HepG2 (cell line): ENCODE data around the gene TNFSF12. TPM values are rescaled to one million over a fixed set of nuclear protein-coding genes. Genes with fewer than 3 reads are reported as not detected.

Source experiments
- ATAC-seq: fragments of 200-7000 bp; cut with Tn5 transposase; 3 replicates; pipeline ENCODE4 v1.9.1; 2020; ENCODE audit warnings: mild to moderate bottlenecking, moderate library complexity
- BruUV-seq: library from RNA; stranded (reverse); fragments of 400-500 nt; replicated peaks from 2 replicates; lab custom pipeline; 2021; lab: Mats Ljungman, UMichigan
- CTCF ChIA-PET: fragments of 300-600 bp; formaldehyde crosslinking; extraction: SDS; loops from one replicate; lab custom pipeline; 2021; ENCODE audit warnings: low total read pairs, inconsistent platforms, low intra/inter-chr PET ratio; lab: Yijun Ruan, JAX
- POLR2A ChIA-PET: fragments of 350-600 bp; sonication (Branson Sonifier 250); formaldehyde crosslinking; loops from one replicate; lab custom pipeline; 2020; ENCODE audit warnings: antibody characterized with exemption, inconsistent platforms; lab: Yijun Ruan, JAX
- DNase-seq: peaks from one replicate; pipeline ENCODE4 v3.0.0-alpha.2; 2015; ENCODE audit warnings: low spot score
- FAIRE-seq: peaks from 3 replicates; lab custom pipeline; 2011; peaks lifted over from hg19 to GRCh38; lab: Jason Lieb, UNC
- H2AFZ ChIP-seq: one replicate; pipeline ENCODE4 v1.6.1; 2011; ENCODE audit warnings: low read length, inconsistent platforms
- H3K27ac ChIP-seq: fragments of 300-600 bp; 3 replicates; pipeline ENCODE4 v1.8.0; 2011; ENCODE audit warnings: mixed run types, mild to moderate bottlenecking, mixed read lengths, low read length, inconsistent platforms; ENCODE audit not compliant: insufficient read depth; ENCODE audit errors: extremely low read length
- H3K27me3 ChIP-seq, 2 experiments: fragments of 200-600 bp in 1 of 2; 2 replicates in 1 of 2; 3 replicates in 1 of 2; pipeline versions ENCODE4 v1.6.0 to v1.8.0; 2011; ENCODE audit warnings: low read length in 2 of 2, mild to moderate bottlenecking in 2 of 2, moderate library complexity in 2 of 2, inconsistent platforms in 1 of 2; ENCODE audit not compliant: insufficient read depth in 2 of 2, control insufficient read depth in 1 of 2
- H3K36me3 ChIP-seq, 2 experiments: fragments of 200-600 bp in 1 of 2; replicated peaks in 1 of 2; 2 replicates in 1 of 2; 3 replicates in 1 of 2; pipeline versions ENCODE4 v1.5.1 to v1.8.0; 2011; ENCODE audit warnings: low read length in 2 of 2, inconsistent platforms in 1 of 2; ENCODE audit not compliant: insufficient read depth in 2 of 2, control insufficient read depth in 1 of 2
- H3K4me1 ChIP-seq: 2 replicates; pipeline ENCODE4 v1.5.1; 2012; ENCODE audit warnings: low read length, inconsistent platforms; ENCODE audit not compliant: insufficient read depth
- H3K4me2 ChIP-seq: 2 replicates; pipeline ENCODE4 v1.6.0; 2011; ENCODE audit warnings: low read depth, low read length, inconsistent platforms
- H3K4me3 ChIP-seq, 3 experiments: fragments of 200-600 bp in 1 of 3; sonication (generic), shearing (Covaris generic) in 1 of 3; replicated peaks in 1 of 3; 2 replicates each; pipeline ENCODE4 v1.5.1; 2011 to 2016; ENCODE audit warnings: low read length in 3 of 3, inconsistent platforms in 2 of 3, low read depth in 2 of 3, mild to moderate bottlenecking in 2 of 3, control low read depth in 1 of 3, mixed read lengths in 1 of 3; ENCODE audit not compliant: insufficient read depth in 1 of 3
- H3K79me2 ChIP-seq: one replicate; pipeline ENCODE4 v1.6.1; 2011; ENCODE audit warnings: low read length, inconsistent platforms; ENCODE audit not compliant: insufficient read depth
- H3K9ac ChIP-seq: 2 replicates; pipeline ENCODE4 v1.6.0; 2011; ENCODE audit warnings: mild to moderate bottlenecking, low read depth, low read length, inconsistent platforms; ENCODE audit not compliant: insufficient read depth
- H3K9me3 ChIP-seq: 2 replicates; pipeline ENCODE4 v1.5.1; 2012; ENCODE audit warnings: mild to moderate bottlenecking, low read length
- H4K20me1 ChIP-seq: 2 replicates; pipeline ENCODE4 v1.6.0; 2011; ENCODE audit warnings: inconsistent platforms, mild to moderate bottlenecking, low read length, moderate library complexity; ENCODE audit not compliant: insufficient read depth
- CREB3 ChIP-seq: sonication (generic); formaldehyde crosslinking; IDR thresholded peaks from 2 replicates; pipeline ENCODE4 v1.5.0; 2020; ENCODE audit warnings: missing genetic modification reagents
- CSRNP1 ChIP-seq: sonication (generic); formaldehyde crosslinking; IDR thresholded peaks from 2 replicates; pipeline ENCODE4 v1.8.1; 2023; ENCODE audit warnings: mild to moderate bottlenecking, missing genetic modification reagents
- ERF ChIP-seq: IDR thresholded peaks from 2 replicates; pipeline ENCODE4 v1.6.1; 2018; ENCODE audit warnings: missing biosample characterization, missing genetic modification reagents
- FLYWCH1 ChIP-seq: sonication (generic); formaldehyde crosslinking; IDR thresholded peaks from 2 replicates; pipeline ENCODE4 v1.8.1; 2023; ENCODE audit warnings: mild to moderate bottlenecking, missing genetic modification reagents
- GABPB1 ChIP-seq: IDR thresholded peaks from 2 replicates; pipeline ENCODE4 v1.6.1; 2016; ENCODE audit warnings: mild to moderate bottlenecking, missing genetic modification reagents, moderate library complexity, missing compliant biosample characterization
- HHEX ChIP-seq: IDR thresholded peaks from 2 replicates; pipeline ENCODE4 v1.6.1; 2016; ENCODE audit warnings: control low read depth
- HNRNPK ChIP-seq: fragments of 200-400 bp; formaldehyde crosslinking; IDR thresholded peaks from 2 replicates; pipeline ENCODE4 v1.6.1; 2018; ENCODE audit warnings: low read length, low read depth, moderate library complexity, mild to moderate bottlenecking; ENCODE audit not compliant: poor library complexity, severe bottlenecking
- NBN ChIP-seq: fragments of 450-650 bp; conservative IDR thresholded peaks from 2 replicates; pipeline ENCODE4 v1.6.1; 2017
- PHF8 ChIP-seq: sonication (generic); formaldehyde crosslinking; IDR thresholded peaks from 2 replicates; pipeline ENCODE4 v1.5.0; 2020; ENCODE audit warnings: missing genetic modification reagents
- SP4 ChIP-seq: sonication (generic); formaldehyde crosslinking; IDR thresholded peaks from 2 replicates; pipeline ENCODE4 v1.8.1; 2023; ENCODE audit warnings: mild to moderate bottlenecking, missing genetic modification reagents
- STAG1 ChIP-seq: sonication (generic); formaldehyde crosslinking; IDR thresholded peaks from 2 replicates; pipeline ENCODE4 v1.4.0; 2020; ENCODE audit warnings: missing genetic modification reagents
- ZBTB1 ChIP-seq: sonication (generic); formaldehyde crosslinking; IDR thresholded peaks from 2 replicates; pipeline ENCODE4 v1.4.0; 2020; ENCODE audit warnings: missing genetic modification reagents, borderline replicate concordance
- ZBTB8A ChIP-seq: sonication (generic); formaldehyde crosslinking; IDR thresholded peaks from 2 replicates; pipeline ENCODE4 v1.4.0; 2020; ENCODE audit warnings: mild to moderate bottlenecking, low read depth, missing genetic modification reagents, borderline replicate concordance
- ZNF33A ChIP-seq: sonication (generic); formaldehyde crosslinking; IDR thresholded peaks from 2 replicates; pipeline ENCODE4 v1.5.1; 2020; ENCODE audit warnings: missing genetic modification reagents, mild to moderate bottlenecking, moderate library complexity, borderline replicate concordance
- ZNF652 ChIP-seq: IDR thresholded peaks from 2 replicates; pipeline ENCODE4 v1.6.1; 2016; ENCODE audit warnings: low read depth, borderline replicate concordance
- WGBS: methylation state at CpG from one replicate; pipeline ENCODE4 v1.1.6; 2017; ENCODE audit warnings: low lambda C conversion rate; 5-methylcytosine and 5-hydroxymethylcytosine counted together
- in situ Hi-C: cut with HindIII; loops from 2 replicates; pipeline ENCODE4 v1.10.0; 2017; ENCODE audit warnings: low pct_unique_long_range_greater_than_20kb; ENCODE audit not compliant: extremely low pct_ligation_motif_present
- intact Hi-C: fragments of 100-400 bp; cut with micrococcal nuclease; formaldehyde crosslinking; loops from one replicate; pipeline ENCODE4 v1.10.0; 2022; ENCODE audit not compliant: unreplicated experiment
- polyA plus RNA-seq, 8 experiments: library from polyadenylated mRNA; depleted of rRNA in 3 of 8; stranded (reverse) in 7 of 8; unstranded in 1 of 8; fragments of >200 nt; fragmentation: Illumina TruSeq in 4 of 8; extraction: Trizol in 4 of 8; gene quantifications; 2 replicates each; pipeline versions ENCODE4 v1.2.1 to v1.2.3, GENCODE V29; 2011 to 2016; ENCODE audit warnings: low read depth in 4 of 8, missing spikeins in 1 of 8, mixed read lengths in 1 of 8; ENCODE audit not compliant: insufficient read depth in 1 of 8
- total RNA-seq, 5 experiments: library from RNA; depleted of rRNA; stranded (reverse); fragments of >200 nt; fragmentation: Illumina TruSeq; extraction: Trizol; gene quantifications; 2 replicates each; pipeline ENCODE4 v1.2.3, GENCODE V29; 2016; ENCODE audit warnings: low read depth in 1 of 5

TNFSF12 gene
- total and polyA plus RNA-seq, 2 of the 13 experiments (the other 11 are each of a cell fraction or from before 2014, with no cell fraction given), result 0.93 to 7.2 TPM

- H3K9me3 ChIP-seq, result no peaks in the 10 kb centered on the region
- no peak overlapping the region for H3K27ac ChIP-seq
- H2AFZ ChIP-seq, result no peak overlapping the region
- H3K4me1 ChIP-seq, result peaks cover 5% of the 10 kb centered on the region
- intact Hi-C loops, result no loop called here
- TF ChIP-seq FLYWCH1 (CRISPR knock-in tag) (no peak), CREB3 (no peak), STAG1 (no peak), CSRNP1 (no peak), HNRNPK (no peak), ZBTB8A (no peak), ERF (CRISPR knock-in tag) (no peak), GABPB1 (CRISPR knock-in tag) (no peak), ZBTB1 (no peak), ZNF33A (CRISPR knock-in tag) (no peak), PHF8 (CRISPR knock-in tag) (no peak), HHEX (CRISPR knock-in tag) (no peak), NBN (no peak), ZNF652 (no peak), SP4 (no peak)
- in situ Hi-C loops, result loop anchor here (5.0 kb wide), 1 partner anchor 44 kb away; the partner anchor contains the start of gene TNFSF13
- H3K27me3 ChIP-seq, result no peaks in the 10 kb centered on the region
- no peak for FAIRE-seq
- no peak for DNase-seq
- no peaks in the 10 kb centered on the region for H4K20me1 ChIP-seq
- H3K9ac ChIP-seq, result no peak overlapping the region
- no TSS peak for BruUV-seq
- H3K4me2 ChIP-seq, result no peak overlapping the region
- H3K4me3 ChIP-seq, result no peak overlapping the region
- POLR2A ChIA-PET, result interaction anchor here (3.5 kb wide), 1 partner anchor 48 kb away, joined by 24 read pairs; the partner anchor contains the start of gene SENP3
- ATAC-seq, result no peak
- CTCF ChIA-PET, result interaction anchor here (3.6 kb wide), 1 partner anchor 48 kb away, joined by 43 read pairs; the partner anchor contains the start of gene SENP3
- H3K79me2 ChIP-seq, result no peaks in the 10 kb centered on the region
- WGBS, result 95% methylated on average over 19 of the region's 20 CpGs
- H3K36me3 ChIP-seq, result peaks cover 33 to 57% of the 10 kb centered on the region in 2 experiments
These were observed 35.9 kb upstream of the TNFSF12 start for GRCh38 chr17:7512824-7513540.
